Measurements from ENCODE around the gene NR5A1.

Gene NR5A1

DNA sequence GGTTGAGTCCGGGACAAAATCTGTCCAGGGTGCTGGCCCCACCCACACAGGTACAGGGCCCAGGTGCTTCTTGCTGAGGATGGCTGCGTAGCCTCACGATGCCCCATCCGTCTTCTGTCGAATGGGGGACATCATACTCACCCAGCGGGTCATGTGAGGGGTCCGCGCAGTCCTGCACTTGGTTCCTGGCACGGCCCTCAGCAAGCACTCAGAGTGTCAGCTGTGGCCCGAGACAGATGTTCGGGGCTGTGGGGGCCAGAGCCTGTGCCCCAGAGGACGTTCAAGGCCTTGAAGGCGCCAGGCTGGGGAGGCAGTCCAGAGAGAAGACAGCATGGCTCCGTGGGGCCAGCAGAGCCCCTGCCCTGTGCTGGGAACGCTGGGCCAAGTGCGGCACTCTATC lies 27.8 kb downstream of the NR5A1 start:
- no peak for DNase-seq

GRCh38 chr9:124478354-124478753 lies 28.8 kb downstream of the NR5A1 start:
- no peak for DNase-seq

- no peak for DNase-seq
Measured at GRCh38 chr9:124477648-124478285, 29.4 kb downstream of the NR5A1 start.

DNA sequence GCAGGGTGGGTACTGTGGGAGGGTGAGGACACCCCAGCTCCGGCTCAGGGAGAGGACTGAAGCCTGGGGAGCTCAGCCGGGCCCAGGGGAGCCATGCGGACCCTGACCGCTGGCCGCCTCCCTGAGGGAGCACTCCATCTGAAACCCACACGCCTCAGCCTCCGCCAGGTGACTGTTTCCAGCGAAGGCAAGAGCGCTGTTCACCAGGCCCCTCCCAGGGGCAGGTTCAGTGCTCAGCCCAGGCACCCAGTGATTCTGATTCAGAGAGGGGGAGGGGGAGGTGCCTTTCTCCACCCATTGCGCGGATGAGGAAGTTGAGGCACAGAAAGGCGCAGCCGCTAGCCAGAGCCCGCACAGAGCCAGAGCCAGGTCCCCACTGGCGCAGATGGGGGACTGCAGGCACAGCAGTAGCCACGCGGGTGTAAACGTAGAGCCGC lies 30.0 kb downstream of the NR5A1 start:
- DNase-seq: no peak

DNA sequence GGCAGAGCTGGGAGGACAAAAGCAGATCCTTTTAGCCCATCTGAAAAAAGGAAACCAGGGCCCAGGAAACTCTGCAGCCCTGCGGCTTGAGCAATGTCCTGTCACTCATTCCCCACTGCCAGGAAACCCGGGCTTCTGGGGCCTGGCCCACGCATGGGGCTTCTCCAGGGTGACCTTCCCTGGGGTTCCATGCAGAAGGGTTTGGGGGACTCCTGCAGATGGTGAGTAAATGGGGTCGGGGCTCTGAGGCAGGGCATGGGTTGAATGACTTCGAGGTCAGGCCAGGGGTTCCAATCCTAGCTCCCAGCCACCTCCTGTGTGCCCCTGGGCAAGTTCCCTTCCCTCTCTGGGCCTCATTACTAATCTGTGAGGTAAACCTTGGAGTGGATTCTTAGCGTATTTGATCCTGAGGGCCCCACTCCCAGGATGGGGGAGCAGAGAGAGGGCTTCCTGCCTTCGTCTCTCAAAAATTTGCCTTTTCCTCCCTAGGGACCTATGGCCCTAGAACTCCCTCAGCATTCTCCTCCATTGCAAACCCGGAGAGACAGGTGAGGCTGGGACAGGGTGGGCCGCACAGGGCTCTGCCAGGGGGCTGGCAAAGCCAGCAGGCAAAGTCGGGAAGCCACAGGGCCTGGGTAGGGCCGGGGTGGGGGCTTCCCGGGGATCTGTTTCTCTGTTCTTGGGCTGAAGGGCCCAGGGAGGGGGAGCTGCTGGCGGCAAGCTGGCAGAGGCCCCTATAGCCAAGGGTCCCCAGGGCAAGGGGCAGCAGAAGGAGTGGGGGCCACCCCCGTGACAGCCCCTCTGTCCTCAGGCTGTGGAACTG lies 31.1 kb downstream of the NR5A1 start:
- DNase-seq: no peak

- DNase-seq: no peak
Measured at GRCh38 chr9:124475158-124475867, 31.9 kb downstream of the NR5A1 start.

DNA sequence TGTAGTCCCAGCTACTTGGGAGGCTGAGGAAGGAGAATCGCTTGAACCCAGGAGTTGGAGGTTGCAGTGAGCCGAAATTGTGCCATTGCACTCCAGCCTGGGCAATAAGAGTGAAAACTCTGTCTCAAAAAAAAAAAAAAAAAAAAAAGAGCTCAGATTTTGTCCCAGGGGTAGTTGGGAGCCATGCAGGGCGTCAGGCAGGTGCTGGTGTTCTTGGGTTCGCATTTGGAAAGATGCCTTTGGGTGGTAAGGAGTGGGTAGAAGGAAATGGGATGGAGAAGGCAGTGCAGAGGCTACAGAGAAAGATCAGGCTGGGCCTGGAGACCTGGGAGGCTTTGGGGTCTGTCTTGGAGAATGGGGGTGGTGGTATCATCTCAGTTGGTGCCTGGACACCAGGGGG lies 33.0 kb downstream of the NR5A1 start:
- no peak for DNase-seq

- DNase-seq: no peak
Measured at GRCh38 chr9:124473310-124473709, 33.9 kb downstream of the NR5A1 start.

DNA sequence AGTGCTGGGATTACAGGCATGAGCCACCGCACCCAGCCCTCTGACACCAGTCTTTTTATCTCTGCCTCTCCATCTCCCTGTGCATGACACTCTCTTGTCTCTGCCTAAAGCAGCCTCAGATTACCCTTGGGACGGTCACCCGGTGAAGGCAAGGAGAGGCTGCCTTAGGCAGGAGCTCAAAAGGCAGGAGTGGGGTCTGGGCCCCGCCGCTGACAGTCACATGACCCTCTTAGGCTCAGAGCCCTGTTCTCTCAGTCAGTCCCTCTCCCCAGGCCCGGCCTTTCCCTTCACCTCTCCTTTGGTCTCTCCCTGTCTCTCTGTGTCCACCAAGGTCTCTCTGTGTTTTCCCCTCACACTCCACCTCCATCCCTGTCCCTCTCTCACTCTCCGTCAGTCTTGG lies 34.4 kb downstream of the NR5A1 start:
- DNase-seq: no peak

DNA sequence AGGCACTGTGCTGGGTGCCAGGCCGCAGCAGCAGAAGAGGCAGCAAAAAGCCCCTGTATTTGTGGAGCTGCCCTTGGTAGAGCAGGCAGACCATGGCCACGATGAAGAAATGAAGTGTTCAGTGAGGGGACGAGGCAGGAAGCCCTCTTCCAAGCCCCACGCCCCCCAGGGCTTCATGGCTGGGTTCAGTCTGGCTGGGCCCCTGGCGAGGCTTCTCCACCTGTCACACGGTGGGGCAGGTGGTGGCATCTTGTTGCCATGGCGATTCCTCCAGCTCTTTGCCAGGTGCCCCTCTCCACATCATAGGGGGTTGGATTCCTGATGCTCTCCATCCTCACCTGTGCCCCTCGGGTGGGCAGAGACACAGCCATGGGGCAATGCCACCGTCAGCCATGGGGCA lies 35.4 kb downstream of the NR5A1 start:
- DNase-seq: no peak

- no peak for DNase-seq
Measured at GRCh38 chr9:124470726-124471125, 36.5 kb downstream of the NR5A1 start.

- DNase-seq: no peak
Measured at GRCh38 chr9:124470306-124470705, 36.9 kb downstream of the NR5A1 start.

DNA sequence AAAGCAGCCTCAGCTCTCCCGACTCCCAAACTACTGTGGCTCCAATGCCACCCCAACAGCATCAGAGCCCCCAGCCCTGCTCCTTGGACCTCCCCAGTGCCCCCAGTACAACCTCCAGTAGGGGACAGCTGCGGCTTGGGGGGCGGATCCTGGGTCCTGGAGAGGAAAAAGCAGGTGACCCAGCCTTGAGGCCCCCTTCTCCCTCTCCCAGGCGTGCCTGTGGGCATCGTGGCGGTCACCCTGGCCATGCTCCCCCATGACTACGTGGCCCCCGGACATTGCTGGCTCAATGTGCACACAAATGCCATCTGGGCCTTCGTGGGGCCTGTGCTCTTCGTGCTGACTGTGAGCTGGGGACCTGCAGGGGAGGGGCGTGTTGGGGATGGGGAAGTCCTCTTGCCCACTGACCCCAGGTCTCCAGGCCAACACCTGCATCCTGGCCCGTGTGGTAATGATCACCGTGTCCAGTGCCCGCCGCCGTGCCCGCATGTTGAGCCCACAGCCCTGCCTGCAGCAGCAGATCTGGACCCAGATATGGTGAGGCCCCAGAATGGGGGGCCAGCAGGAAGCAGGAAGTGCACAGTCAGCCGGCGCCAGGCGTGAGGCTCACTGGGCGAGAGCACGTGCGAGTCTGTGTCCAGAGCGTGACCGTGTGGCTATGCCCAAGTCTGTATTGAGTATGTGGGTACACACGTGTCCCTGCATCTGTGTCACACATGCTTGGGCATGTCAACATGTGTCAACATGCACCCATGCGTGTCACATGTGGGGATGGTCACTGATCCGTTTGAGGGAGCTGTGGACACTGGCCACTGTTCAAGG lies 38.0 kb downstream of the NR5A1 start:
- no peak for DNase-seq

GRCh38 chr9:124468061-124468740 lies 39.0 kb downstream of the NR5A1 start:
- DNase-seq: no peak

- DNase-seq: no peak
Measured at GRCh38 chr9:124467410-124468060, 39.7 kb downstream of the NR5A1 start.

GRCh38 chr9:124465736-124466135 lies 41.5 kb downstream of the NR5A1 start:
- DNase-seq: no peak

GRCh38 chr9:124462739-124463138 lies 44.5 kb downstream of the NR5A1 start:
- DNase-seq: no peak

GRCh38 chr9:124458441-124458840 lies 48.8 kb downstream of the NR5A1 start:
- no peak for DNase-seq

- no peak for DNase-seq
Measured at GRCh38 chr9:124457887-124458431, 49.2 kb downstream of the NR5A1 start.

DNA sequence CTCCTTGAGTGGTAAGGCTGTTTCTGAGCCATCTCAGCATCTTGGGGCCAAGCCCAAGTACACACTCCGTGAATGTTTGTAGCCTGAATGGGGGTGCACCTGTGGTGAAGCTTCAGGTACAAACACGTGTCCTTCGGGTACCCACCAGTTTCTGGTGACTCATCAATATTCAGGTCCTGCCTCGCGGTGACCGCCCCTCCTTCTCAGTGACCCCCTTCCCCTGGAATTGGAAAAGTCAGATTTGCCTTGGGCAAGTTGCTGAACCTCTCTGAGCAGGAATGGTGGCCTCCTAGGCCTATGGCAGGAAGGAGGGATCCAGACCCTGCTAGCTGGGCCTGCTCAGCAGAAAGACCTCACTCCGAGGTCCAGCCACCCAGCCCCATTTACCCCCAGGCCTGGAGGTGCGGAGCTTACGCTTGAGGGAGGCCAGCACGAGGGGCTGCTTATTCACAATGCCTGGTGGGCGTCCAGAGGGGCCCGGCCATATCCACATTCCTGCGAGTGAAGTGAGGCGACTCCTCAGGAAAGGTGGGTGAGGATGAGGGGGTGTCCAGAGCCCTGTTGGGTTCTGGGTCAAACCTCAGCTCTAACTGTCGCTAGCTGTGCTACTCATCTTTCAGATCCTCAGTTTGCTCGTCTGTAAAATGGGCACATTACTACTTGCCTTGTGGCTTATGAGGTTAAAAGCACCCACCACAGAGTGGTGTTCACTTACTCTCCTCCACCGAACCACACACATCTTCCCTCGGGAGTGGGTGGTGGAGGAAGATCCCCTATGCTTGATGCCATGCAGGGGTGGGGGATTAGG lies 49.9 kb downstream of the NR5A1 start:
- DNase-seq: no peak

All from KG1 (cell line).